Endothelial cell of umbilical vein (primary cell): ENCODE measurements around the gene C2CD3. TPM values are rescaled to one million over a fixed set of nuclear protein-coding genes. Genes with fewer than 3 reads are reported as not detected.

Source experiments
- BruUV-seq: library from RNA; stranded (reverse); fragments of 400-500 nt; replicated peaks from 2 replicates; lab custom pipeline; 2021; lab: Mats Ljungman, UMichigan
- CTCF ChIA-PET: fragments of 300-600, 350-600 bp; sonication (Branson Sonifier 250); formaldehyde crosslinking; loops from one replicate; lab custom pipeline; 2021; ENCODE audit warnings: antibody characterized with exemption, inconsistent platforms; lab: Charles Lee
- POLR2A ChIA-PET: fragments of 300-600, 350-600 bp; sonication (Branson Sonifier 250); formaldehyde crosslinking; loops from one replicate; lab custom pipeline; 2021; ENCODE audit warnings: antibody characterized with exemption, inconsistent platforms; lab: Charles Lee
- DNase-seq: peaks from one replicate; pipeline ENCODE4 v3.0.0-alpha.2; 2011; ENCODE audit warnings: low read depth, low spot score
- FAIRE-seq: peaks from 2 replicates; lab custom pipeline; 2011; peaks lifted over from hg19 to GRCh38; lab: Jason Lieb, UNC
- H2AFZ ChIP-seq: 2 replicates; pipeline ENCODE4 v1.6.0; 2012; ENCODE audit warnings: low read depth, low read length, control low read depth, inconsistent platforms
- H3K27ac ChIP-seq: 2 replicates; pipeline ENCODE4 v1.5.1; 2011; ENCODE audit warnings: low read depth, mild to moderate bottlenecking, control low read depth, low read length, moderate library complexity; ENCODE audit not compliant: insufficient read depth
- H3K27me3 ChIP-seq, 2 experiments: 2 replicates each; pipeline versions ENCODE4 v1.6.0 to v1.6.1; 2011; ENCODE audit warnings: low read length in 2 of 2, mixed read lengths in 1 of 2; ENCODE audit not compliant: control insufficient read depth in 2 of 2, insufficient read depth in 2 of 2
- H3K36me3 ChIP-seq, 2 experiments: 2 replicates in 1 of 2; 3 replicates in 1 of 2; pipeline ENCODE4 v1.5.1; 2011; ENCODE audit warnings: low read length in 2 of 2, mild to moderate bottlenecking in 1 of 2, moderate library complexity in 1 of 2; ENCODE audit not compliant: control insufficient read depth in 2 of 2, insufficient read depth in 2 of 2; ENCODE audit errors: extremely low read depth in 1 of 2
- H3K4me1 ChIP-seq: 3 replicates; pipeline ENCODE4 v1.5.1; 2011; ENCODE audit warnings: mild to moderate bottlenecking, low read length; ENCODE audit not compliant: control insufficient read depth, insufficient read depth; ENCODE audit errors: extremely low read depth
- H3K4me2 ChIP-seq: 2 replicates; pipeline ENCODE4 v1.6.1; 2011; ENCODE audit warnings: low read length, control low read depth, mixed read lengths; ENCODE audit not compliant: insufficient read depth
- H3K4me3 ChIP-seq, 3 experiments: fragments of 200-600 bp in 1 of 3; sonication (generic), shearing (Covaris generic) in 1 of 3; replicated peaks in 1 of 3; 2 replicates each; pipeline ENCODE4 v1.5.1; 2011 to 2016; ENCODE audit warnings: control low read depth in 3 of 3, low read length in 3 of 3, mild to moderate bottlenecking in 2 of 3, inconsistent platforms in 1 of 3, low read depth in 1 of 3, moderate library complexity in 1 of 3; ENCODE audit not compliant: insufficient read depth in 1 of 3
- H3K79me2 ChIP-seq: 2 replicates; pipeline ENCODE4 v1.6.0; 2012; ENCODE audit warnings: low read length, inconsistent platforms; ENCODE audit not compliant: control insufficient read depth, insufficient read depth
- H3K9ac ChIP-seq: replicated peaks from 2 replicates; pipeline ENCODE3; 2011; ENCODE audit warnings: low read length, control low read depth; ENCODE audit not compliant: insufficient read depth; ENCODE audit errors: extremely low read depth
- H3K9me1 ChIP-seq: replicated peaks from 3 replicates; pipeline ENCODE4 v1.6.0; 2011; ENCODE audit warnings: mild to moderate bottlenecking, low read length; ENCODE audit not compliant: control insufficient read depth, insufficient read depth; ENCODE audit errors: extremely low read depth
- H3K9me3 ChIP-seq: replicated peaks from 2 replicates; pipeline ENCODE4 v1.5.1; 2012; ENCODE audit warnings: low read length, inconsistent platforms; ENCODE audit not compliant: control insufficient read depth, insufficient read depth
- H4K20me1 ChIP-seq: replicated peaks from 2 replicates; pipeline ENCODE3; 2011; ENCODE audit warnings: mild to moderate bottlenecking, low read length; ENCODE audit not compliant: control insufficient read depth, insufficient read depth; ENCODE audit errors: extremely low read depth
- EZH2 ChIP-seq: IDR thresholded peaks from 2 replicates; pipeline ENCODE4 v1.6.1; 2012; ENCODE audit warnings: borderline replicate concordance, low read depth, mild to moderate bottlenecking, moderate library complexity, low read length, inconsistent platforms; ENCODE audit not compliant: severe bottlenecking
- FOS ChIP-seq: IDR thresholded peaks from 2 replicates; pipeline ENCODE4 v1.6.1; 2011; ENCODE audit warnings: mild to moderate bottlenecking, low read length, moderate library complexity, borderline replicate concordance; ENCODE audit not compliant: insufficient read depth
- GATA2 ChIP-seq: IDR thresholded peaks from 2 replicates; pipeline ENCODE4 v1.7.0; 2011; ENCODE audit warnings: low read depth, mild to moderate bottlenecking, moderate library complexity, mixed read lengths, low read length; ENCODE audit not compliant: insufficient read length, insufficient read depth
- JUN ChIP-seq: IDR thresholded peaks from 2 replicates; pipeline ENCODE4 v1.6.1; 2011; ENCODE audit warnings: borderline replicate concordance, low read depth; ENCODE audit not compliant: insufficient read length, insufficient read depth
- MYC ChIP-seq: IDR thresholded peaks from one replicate; pipeline ENCODE4 v1.6.1; 2011; ENCODE audit warnings: mild to moderate bottlenecking, low read depth, low read length
- POLR2A ChIP-seq: IDR thresholded peaks from 2 replicates; pipeline ENCODE4 v1.6.1; 2012; ENCODE audit warnings: low read depth, mild to moderate bottlenecking, control low read depth, low read length
- POLR2AphosphoS5 ChIP-seq: IDR thresholded peaks from 2 replicates; pipeline ENCODE4 v1.6.1; 2012; ENCODE audit warnings: low read depth, mild to moderate bottlenecking, control low read depth, low read length, moderate library complexity; ENCODE audit not compliant: insufficient read depth
- dilution Hi-C: fragments of 300-500 bp; cut with MboI; formaldehyde crosslinking; loops from one replicate; pipeline ENCODE4 v1.15.0; 2019; ENCODE audit warnings: low sequenced_read_pairs; ENCODE audit not compliant: extremely low pct_ligation_motif_present
- intact Hi-C: fragments of 100-400 bp; cut with micrococcal nuclease; formaldehyde crosslinking; loops from one replicate; pipeline ENCODE4 v1.10.0; 2022
- polyA plus RNA-seq, 4 experiments: library from polyadenylated mRNA; depleted of rRNA in 3 of 4; stranded (reverse) in 3 of 4; unstranded in 1 of 4; fragments of >200 nt; gene quantifications; 2 replicates each; pipeline versions ENCODE4 v1.2.1 to v1.2.3, GENCODE V29; 2011 to 2012; ENCODE audit warnings: missing spikeins in 1 of 4
- total RNA-seq: library from RNA; stranded (reverse); gene quantifications from 2 replicates; pipeline ENCODE4 v1.2.3, GENCODE V29; 2021
- TF ChIP-seq, protein P1 (sequence below): IDR thresholded peaks from 2 replicates; pipeline ENCODE4 v1.6.1; 2011; ENCODE audit not compliant: insufficient read depth, insufficient read length
- TF ChIP-seq, protein P2 (sequence below), 2 donors: IDR thresholded peaks; 1 replicate in 1 of 2; 2 replicates in 1 of 2; pipeline ENCODE4 v1.5.1; 2011; ENCODE audit warnings: low read length in 2 of 2, mild to moderate bottlenecking in 2 of 2, moderate library complexity in 2 of 2, control low read depth in 1 of 2, inconsistent platforms in 1 of 2, low read depth in 1 of 2; ENCODE audit not compliant: insufficient read depth in 1 of 2; ENCODE audit errors: extremely low read depth in 1 of 2

Gene C2CD3
- total and polyA plus RNA-seq, 2 donors (not counting 3 experiments of a cell fraction or from before 2014, with no cell fraction given) = 12.9 to 36.6 TPM

DNA sequence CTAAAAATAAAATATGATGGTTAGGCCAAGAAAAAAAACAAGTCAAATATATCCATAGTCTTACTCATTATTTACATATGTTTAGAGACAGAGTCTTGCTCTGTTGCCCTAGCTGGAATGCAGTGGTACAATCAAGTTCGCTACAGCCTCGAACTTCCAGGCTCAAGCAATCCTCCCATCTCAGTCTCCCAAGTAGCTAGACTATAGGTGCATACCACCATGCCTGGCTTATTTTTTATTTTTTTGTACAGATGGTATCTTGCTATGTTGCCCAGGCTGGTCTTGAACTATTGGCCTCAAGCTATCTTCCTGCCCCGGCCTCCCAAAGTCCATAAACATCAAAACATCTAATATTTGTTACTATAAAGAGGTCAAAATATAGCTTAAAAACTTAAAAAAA is 36.1 kb downstream of the C2CD3 start:
- ChIA-PET CTCF (interaction anchor here (1.0 to 1.4 kb wide), 4 partner anchors 16 to 40 kb away, joined by 3 to 4 read pairs (median 4); partner anchors contain the start of gene C2CD3), POLR2A (interaction anchor here (0.7 kb wide), 1 partner anchor 8 kb away, joined by 5 read pairs; no protein-coding TSS in a partner anchor)
- no peak overlapping the region for H3K9ac ChIP-seq
- DNase-seq (no peak), FAIRE-seq (no peak)
- peaks cover 14% of the 10 kb centered on the region for H3K4me1 ChIP-seq
- no peaks in the 10 kb centered on the region for H4K20me1 ChIP-seq
- H3K27me3 ChIP-seq = no peaks in the 10 kb centered on the region
- intact Hi-C loops = loop anchor here (1.0 kb wide), 1 partner anchor 7 kb away; no protein-coding TSS in a partner anchor
- H3K36me3 ChIP-seq = peaks cover 0 to 7% of the 10 kb centered on the region in 2 experiments
- no TSS peak for BruUV-seq
- no peak overlapping the region for H3K4me2 ChIP-seq
- H3K4me3 ChIP-seq = no peak overlapping the region
- H3K79me2 ChIP-seq = no peaks in the 10 kb centered on the region
- no peaks in the 10 kb centered on the region for H3K9me3 ChIP-seq
- dilution Hi-C loops = no loop called here
- no peak overlapping the region for H2AFZ ChIP-seq
- TF ChIP-seq EZH2 (no peak), POLR2A (no peak), POLR2AphosphoS5 (no peak), FOS (no peak), GATA2 (no peak), MYC (no peak), JUN (no peak)
- TF ChIP-seq, protein P1, sequence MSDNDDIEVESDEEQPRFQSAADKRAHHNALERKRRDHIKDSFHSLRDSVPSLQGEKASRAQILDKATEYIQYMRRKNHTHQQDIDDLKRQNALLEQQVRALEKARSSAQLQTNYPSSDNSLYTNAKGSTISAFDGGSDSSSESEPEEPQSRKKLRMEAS = no peak
- TF ChIP-seq, protein P2, sequence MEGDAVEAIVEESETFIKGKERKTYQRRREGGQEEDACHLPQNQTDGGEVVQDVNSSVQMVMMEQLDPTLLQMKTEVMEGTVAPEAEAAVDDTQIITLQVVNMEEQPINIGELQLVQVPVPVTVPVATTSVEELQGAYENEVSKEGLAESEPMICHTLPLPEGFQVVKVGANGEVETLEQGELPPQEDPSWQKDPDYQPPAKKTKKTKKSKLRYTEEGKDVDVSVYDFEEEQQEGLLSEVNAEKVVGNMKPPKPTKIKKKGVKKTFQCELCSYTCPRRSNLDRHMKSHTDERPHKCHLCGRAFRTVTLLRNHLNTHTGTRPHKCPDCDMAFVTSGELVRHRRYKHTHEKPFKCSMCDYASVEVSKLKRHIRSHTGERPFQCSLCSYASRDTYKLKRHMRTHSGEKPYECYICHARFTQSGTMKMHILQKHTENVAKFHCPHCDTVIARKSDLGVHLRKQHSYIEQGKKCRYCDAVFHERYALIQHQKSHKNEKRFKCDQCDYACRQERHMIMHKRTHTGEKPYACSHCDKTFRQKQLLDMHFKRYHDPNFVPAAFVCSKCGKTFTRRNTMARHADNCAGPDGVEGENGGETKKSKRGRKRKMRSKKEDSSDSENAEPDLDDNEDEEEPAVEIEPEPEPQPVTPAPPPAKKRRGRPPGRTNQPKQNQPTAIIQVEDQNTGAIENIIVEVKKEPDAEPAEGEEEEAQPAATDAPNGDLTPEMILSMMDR (IDR thresholded peaks at IDR 0.05; ENCODE audit: extremely low read depth in 1 of 2, insufficient read depth in 1 of 2, low read depth in 1 of 2, low read length in 2 of 2) = no peak
- H3K9me1 ChIP-seq = no peaks in the 10 kb centered on the region
- H3K27ac ChIP-seq = no peak overlapping the region
